Gastrocnemius medialis (tissue), 4 donors: Measurements from ENCODE around the gene C3orf52. TPM values are rescaled to one million over a fixed set of nuclear protein-coding genes. Genes with fewer than 3 reads are reported as not detected.

Experiments used
- ATAC-seq, 2 donors: fragments of 150-250 bp; one replicate each; pipeline ENCODE4 v1.9.1; 2016
- DNase-seq, 2 donors: peaks; one replicate each; pipeline ENCODE4 v3.0.0-alpha.2; 2019
- H3K27ac ChIP-seq, 4 donors: fragments of 200-600 bp; sonication (generic); 1 replicate in 1 of 4; 2 replicates in 3 of 4; pipeline ENCODE4 v1.5.1; 2016 to 2018; ENCODE audit warnings: mild to moderate bottlenecking in 2 of 4, moderate library complexity in 1 of 4
- H3K27me3 ChIP-seq, 3 donors: fragments of 200-600 bp; sonication (generic) in 2 of 3; 1 replicate in 1 of 3; 2 replicates in 2 of 3; pipeline versions ENCODE4 v1.5.1 to v1.6.0; 2016 to 2019; ENCODE audit warnings: mild to moderate bottlenecking in 1 of 3, moderate library complexity in 1 of 3
- H3K36me3 ChIP-seq, 2 donors: fragments of 200-600 bp; sonication (generic) in 1 of 2; one replicate each; pipeline ENCODE4 v1.5.1; 2017 to 2018
- H3K4me1 ChIP-seq, 2 donors: fragments of 200-600 bp; sonication (generic) in 1 of 2; one replicate each; pipeline ENCODE4 v1.5.1; 2016 to 2017; ENCODE audit warnings: mild to moderate bottlenecking in 2 of 2
- H3K4me3 ChIP-seq, 4 donors: fragments of 200-600 bp; sonication (generic) in 3 of 4; 1 replicate in 1 of 4; 2 replicates in 3 of 4; pipeline ENCODE4 v1.5.1; 2016 to 2019; ENCODE audit warnings: mild to moderate bottlenecking in 2 of 4
- H3K9me3 ChIP-seq, 3 donors: fragments of 200-600 bp; sonication (generic) in 2 of 3; 1 replicate in 1 of 3; 2 replicates in 2 of 3; pipeline ENCODE4 v1.5.1; 2016 to 2019
- POLR2A ChIP-seq, 2 donors: fragments of 450-650 bp; IDR thresholded peaks; one replicate each; pipeline ENCODE4 v1.6.1; 2017; ENCODE audit warnings: antibody characterized with exemption in 2 of 2, mild to moderate bottlenecking in 2 of 2, moderate library complexity in 2 of 2
- in situ Hi-C, 4 donors: fragments of 200-750 bp; cut with MboI; loops; one replicate each; pipeline versions ENCODE4 v1.15.0 to v1.8.0; 2017; ENCODE audit warnings: low sequenced_read_pairs in 4 of 4
- intact Hi-C: fragments of 100-400 bp; cut with DNase I; formaldehyde crosslinking; loops from one replicate; pipeline ENCODE4 v1.15.1; 2023; ENCODE audit warnings: low total_unique reads
- total RNA-seq, 4 donors: library from RNA; depleted of rRNA; stranded (reverse); fragments of >200 nt; gene quantifications; one replicate each; pipeline versions ENCODE4 v1.1.0 to v1.2.3, GENCODE V29; 2016
- TF ChIP-seq, protein P1 (sequence below), 5 experiments: fragments of 450-650 bp in 3 of 5; fragments of 200-600 bp in 2 of 5; sonication (generic) in 2 of 5; IDR thresholded peaks in 4 of 5; conservative IDR thresholded peaks in 1 of 5; 1 replicate in 4 of 5; 2 replicates in 1 of 5; pipeline ENCODE4 v1.5.1; 2016 to 2019; ENCODE audit warnings: antibody characterized with exemption in 5 of 5, mild to moderate bottlenecking in 3 of 5, moderate library complexity in 3 of 5

C3orf52 gene
- total RNA-seq, 4 donors from 2014 or later, result 0.39 to 1.1 (median 0.82) TPM

DNA sequence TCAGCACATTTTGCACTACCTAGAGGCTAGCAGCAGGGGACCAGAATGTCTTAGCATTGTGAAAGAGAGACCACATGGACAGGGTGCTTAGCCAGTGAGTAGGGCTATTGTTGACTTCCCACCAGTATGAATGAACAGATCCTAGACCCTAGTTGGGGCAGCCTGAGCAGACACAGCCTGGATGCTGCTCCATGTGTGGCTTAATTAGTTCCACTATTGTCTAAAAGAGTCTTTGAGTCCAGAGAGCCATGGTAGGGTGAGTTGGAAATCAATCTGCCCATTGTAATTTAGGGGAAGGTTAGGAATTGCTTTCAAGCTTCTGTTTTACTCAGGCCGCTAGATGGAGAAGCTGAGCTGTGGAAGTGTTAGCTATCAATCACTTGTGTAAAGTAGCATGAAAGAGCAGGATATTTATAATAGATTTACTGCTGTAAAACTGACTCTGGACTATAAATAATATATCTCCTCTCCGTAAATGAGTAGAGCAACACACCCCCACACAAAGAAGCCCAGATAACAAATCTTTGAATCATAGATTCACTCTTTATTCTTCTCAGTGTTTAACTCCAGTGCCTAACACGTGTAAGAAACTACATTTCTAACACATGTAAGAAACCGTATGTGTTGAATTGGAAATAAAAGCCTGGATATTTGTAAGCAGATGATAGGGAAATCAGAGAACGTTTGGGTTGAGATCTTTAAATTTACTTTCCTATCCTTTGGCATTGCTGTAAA is 50.9 kb downstream of the C3orf52 start:
- TF ChIP-seq, protein P1, sequence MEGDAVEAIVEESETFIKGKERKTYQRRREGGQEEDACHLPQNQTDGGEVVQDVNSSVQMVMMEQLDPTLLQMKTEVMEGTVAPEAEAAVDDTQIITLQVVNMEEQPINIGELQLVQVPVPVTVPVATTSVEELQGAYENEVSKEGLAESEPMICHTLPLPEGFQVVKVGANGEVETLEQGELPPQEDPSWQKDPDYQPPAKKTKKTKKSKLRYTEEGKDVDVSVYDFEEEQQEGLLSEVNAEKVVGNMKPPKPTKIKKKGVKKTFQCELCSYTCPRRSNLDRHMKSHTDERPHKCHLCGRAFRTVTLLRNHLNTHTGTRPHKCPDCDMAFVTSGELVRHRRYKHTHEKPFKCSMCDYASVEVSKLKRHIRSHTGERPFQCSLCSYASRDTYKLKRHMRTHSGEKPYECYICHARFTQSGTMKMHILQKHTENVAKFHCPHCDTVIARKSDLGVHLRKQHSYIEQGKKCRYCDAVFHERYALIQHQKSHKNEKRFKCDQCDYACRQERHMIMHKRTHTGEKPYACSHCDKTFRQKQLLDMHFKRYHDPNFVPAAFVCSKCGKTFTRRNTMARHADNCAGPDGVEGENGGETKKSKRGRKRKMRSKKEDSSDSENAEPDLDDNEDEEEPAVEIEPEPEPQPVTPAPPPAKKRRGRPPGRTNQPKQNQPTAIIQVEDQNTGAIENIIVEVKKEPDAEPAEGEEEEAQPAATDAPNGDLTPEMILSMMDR (IDR thresholded peaks at IDR 0.05 in 4 of 5, conservative IDR thresholded peaks at IDR 0.05 in 1 of 5), result peak in 1 of 5 experiments; percentile 14
- TF ChIP-seq POLR2A (IDR thresholded peaks at IDR 0.05), result no peak
- H3K27me3 ChIP-seq, result no peaks in the 10 kb centered on the region
- no peaks in the 10 kb centered on the region for H3K4me1 ChIP-seq
- no peaks in the 10 kb centered on the region for H3K9me3 ChIP-seq
- in situ Hi-C loops (loop anchor here in 1 of 4 donors (25.0 kb wide), 1 partner anchor 375 kb away; no protein-coding TSS in a partner anchor), intact Hi-C loops (no loop called here)
- ATAC-seq (no peak), DNase-seq (no peak)
- H3K27ac ChIP-seq, result no peak overlapping the region
- no peak overlapping the region for H3K4me3 ChIP-seq
- H3K36me3 ChIP-seq, result no peaks in the 10 kb centered on the region

DNA sequence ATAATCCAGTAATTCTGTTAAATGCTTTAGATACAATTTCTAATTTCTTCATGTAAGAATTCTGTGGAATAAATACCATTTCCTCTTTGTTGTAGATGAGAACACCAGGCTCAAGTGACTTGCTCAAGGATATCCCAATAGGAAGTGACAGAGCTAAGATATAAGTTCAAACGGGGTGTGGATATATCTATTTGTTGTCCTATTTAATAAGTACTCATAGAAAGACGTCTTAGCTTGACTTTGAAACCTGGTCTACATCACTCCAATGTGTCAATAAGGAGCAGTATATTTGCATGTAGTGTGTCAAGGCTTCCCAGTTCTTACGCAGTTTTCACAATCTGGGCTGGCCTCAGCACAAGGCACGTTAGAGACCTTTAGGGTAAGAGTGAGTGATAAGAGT is 51.6 kb downstream of the C3orf52 start:
- H3K27me3 ChIP-seq, result no peaks in the 10 kb centered on the region
- no peaks in the 10 kb centered on the region for H3K4me1 ChIP-seq
- H3K27ac ChIP-seq, result no peak overlapping the region
- intact Hi-C loops (no loop called here), in situ Hi-C loops (loop anchor here in 1 of 4 donors (25.0 kb wide), 1 partner anchor 375 kb away; no protein-coding TSS in a partner anchor)
- no peak for DNase-seq
- no peak for ATAC-seq
- no peaks in the 10 kb centered on the region for H3K9me3 ChIP-seq
- TF ChIP-seq POLR2A (IDR thresholded peaks at IDR 0.05), result no peak
- TF ChIP-seq, protein P1 (IDR thresholded peaks at IDR 0.05 in 4 of 5, conservative IDR thresholded peaks at IDR 0.05 in 1 of 5), result no peak
- H3K4me3 ChIP-seq, result no peak overlapping the region
- no peaks in the 10 kb centered on the region for H3K36me3 ChIP-seq

- Histone ChIP-seq H3K27ac (no peak overlapping the region), H3K36me3 (no peaks in the 10 kb centered on the region), H3K4me3 (no peak overlapping the region), H3K27me3 (no peaks in the 10 kb centered on the region), H3K4me1 (no peaks in the 10 kb centered on the region), H3K9me3 (no peaks in the 10 kb centered on the region)
- ATAC-seq (no peak), DNase-seq (no peak)
- in situ Hi-C loops (loop anchor here in 1 of 4 donors (25.0 kb wide), 1 partner anchor 374 kb away; no protein-coding TSS in a partner anchor), intact Hi-C loops (no loop called here)
- TF ChIP-seq POLR2A (IDR thresholded peaks at IDR 0.05), result no peak
- TF ChIP-seq, protein P1 (IDR thresholded peaks at IDR 0.05 in 4 of 5, conservative IDR thresholded peaks at IDR 0.05 in 1 of 5), result no peak
These were observed 52.2 kb downstream of the C3orf52 start for GRCh38 chr3:112138219-112138969.

DNA sequence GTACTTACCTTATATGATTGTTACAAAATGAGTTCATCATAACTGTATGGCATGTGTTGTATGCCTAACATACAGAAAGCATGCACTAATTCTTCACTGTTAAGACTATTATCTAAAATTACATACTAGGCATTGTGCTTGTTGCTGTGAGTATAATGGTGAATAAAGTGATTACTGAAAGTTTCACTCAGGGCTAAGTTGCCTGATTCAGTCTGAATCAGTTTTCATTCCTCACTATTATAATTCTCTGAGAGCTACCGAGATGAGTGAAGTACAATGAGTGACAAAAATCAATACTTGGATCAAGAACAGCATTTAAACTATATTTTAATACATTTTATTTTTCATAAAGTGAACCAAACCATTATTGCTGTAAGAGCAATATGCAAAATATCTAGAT is 54.4 kb downstream of the C3orf52 start:
- Histone ChIP-seq H3K4me3 (no peak overlapping the region), H3K9me3 (no peaks in the 10 kb centered on the region), H3K27me3 (no peaks in the 10 kb centered on the region), H3K27ac (no peak overlapping the region), H3K4me1 (no peaks in the 10 kb centered on the region), H3K36me3 (no peaks in the 10 kb centered on the region)
- DNase-seq (no peak), ATAC-seq (no peak)
- TF ChIP-seq, protein P1 (IDR thresholded peaks at IDR 0.05 in 4 of 5, conservative IDR thresholded peaks at IDR 0.05 in 1 of 5), result no peak
- TF ChIP-seq POLR2A (IDR thresholded peaks at IDR 0.05), result no peak
- in situ Hi-C loops, result loop anchor here in 1 of 4 donors (25.0 kb wide), 1 partner anchor 372 kb away; no protein-coding TSS in a partner anchor
- intact Hi-C loops, result no loop called here
